Stimulated activated naive CD4-positive, alpha-beta T cell (primary cell): Measurements from ENCODE around the gene ITPR2.
"Not testable (repeated sequence)": the region's sequence is repeated elsewhere in the genome, so short reads cannot be mapped to it uniquely, and the experiment has no call there.

Experiments
- DNase-seq, 6 experiments: peaks; one replicate each; lab custom pipeline; 2025; lab: John Stamatoyannopoulos, UW

ITPR2 gene

GRCh38 chr12:26755362-26755761 is 77.6 kb downstream of the ITPR2 start:
- not testable (repeated sequence) for DNase-seq

GRCh38 chr12:26754148-26754547 is 78.8 kb downstream of the ITPR2 start:
- no peak for DNase-seq

GRCh38 chr12:26751179-26751578 is 81.8 kb downstream of the ITPR2 start:
- DNase-seq, result no peak

- no peak for DNase-seq
These were observed 82.3 kb downstream of the ITPR2 start for GRCh38 chr12:26750531-26751175.

GRCh38 chr12:26749781-26750180 is 83.2 kb downstream of the ITPR2 start:
- no peak for DNase-seq

GRCh38 chr12:26748741-26749431 is 84.1 kb downstream of the ITPR2 start:
- no peak for DNase-seq

- no peak for DNase-seq
These were observed 84.6 kb downstream of the ITPR2 start for GRCh38 chr12:26748412-26748740.

- DNase-seq, result no peak
These were observed 86.8 kb downstream of the ITPR2 start for GRCh38 chr12:26746121-26746714.

- no peak for DNase-seq
These were observed 88.1 kb downstream of the ITPR2 start for GRCh38 chr12:26744697-26745440.

- no peak for DNase-seq
These were observed 88.9 kb downstream of the ITPR2 start for GRCh38 chr12:26744042-26744626.

GRCh38 chr12:26741584-26742227 is 91.3 kb downstream of the ITPR2 start:
- DNase-seq, result no peak

GRCh38 chr12:26740991-26741390 is 92.0 kb downstream of the ITPR2 start:
- no peak for DNase-seq

- no peak for DNase-seq
These were observed 92.6 kb downstream of the ITPR2 start for GRCh38 chr12:26740348-26740747.

GRCh38 chr12:26737487-26738030 is 95.4 kb downstream of the ITPR2 start:
- no peak for DNase-seq

- DNase-seq, result no peak
These were observed 96.2 kb downstream of the ITPR2 start for GRCh38 chr12:26736563-26737486.

GRCh38 chr12:26735249-26735639 is 97.8 kb downstream of the ITPR2 start:
- no peak for DNase-seq

GRCh38 chr12:26734510-26735248 is 98.3 kb downstream of the ITPR2 start:
- no peak for DNase-seq

GRCh38 chr12:26732005-26732908 is 100.7 kb downstream of the ITPR2 start:
- no peak for DNase-seq
